Mucosa of gallbladder (tissue), 1 donor: ENCODE data around the gene LRP1. TPM values are rescaled to one million over a fixed set of nuclear protein-coding genes. Genes with fewer than 3 reads are reported as not detected.

Source experiments
- DNase-seq: peaks from one replicate; pipeline ENCODE4 v3.0.0-alpha.2; 2020; ENCODE audit warnings: low spot score
- total RNA-seq: library from RNA; stranded (reverse); gene quantifications from one replicate; pipeline ENCODE4 v1.2.1, GENCODE V29; 2021
- donor health status: DM: no; HTN: no; CAD: no.

LRP1 gene
- total RNA-seq, 1 donor from 2014 or later = 241 TPM

- no peak for DNase-seq
These were observed 108.1 kb downstream of the LRP1 start for GRCh38 chr12:57236201-57236924.

GRCh38 chr12:57236925-57237595 is 108.8 kb downstream of the LRP1 start:
- no peak for DNase-seq

- DNase-seq = no peak
These were observed 109.3 kb downstream of the LRP1 start for GRCh38 chr12:57237596-57237931.

- DNase-seq = no peak
These were observed 109.9 kb downstream of the LRP1 start for GRCh38 chr12:57237932-57238853.

DNA sequence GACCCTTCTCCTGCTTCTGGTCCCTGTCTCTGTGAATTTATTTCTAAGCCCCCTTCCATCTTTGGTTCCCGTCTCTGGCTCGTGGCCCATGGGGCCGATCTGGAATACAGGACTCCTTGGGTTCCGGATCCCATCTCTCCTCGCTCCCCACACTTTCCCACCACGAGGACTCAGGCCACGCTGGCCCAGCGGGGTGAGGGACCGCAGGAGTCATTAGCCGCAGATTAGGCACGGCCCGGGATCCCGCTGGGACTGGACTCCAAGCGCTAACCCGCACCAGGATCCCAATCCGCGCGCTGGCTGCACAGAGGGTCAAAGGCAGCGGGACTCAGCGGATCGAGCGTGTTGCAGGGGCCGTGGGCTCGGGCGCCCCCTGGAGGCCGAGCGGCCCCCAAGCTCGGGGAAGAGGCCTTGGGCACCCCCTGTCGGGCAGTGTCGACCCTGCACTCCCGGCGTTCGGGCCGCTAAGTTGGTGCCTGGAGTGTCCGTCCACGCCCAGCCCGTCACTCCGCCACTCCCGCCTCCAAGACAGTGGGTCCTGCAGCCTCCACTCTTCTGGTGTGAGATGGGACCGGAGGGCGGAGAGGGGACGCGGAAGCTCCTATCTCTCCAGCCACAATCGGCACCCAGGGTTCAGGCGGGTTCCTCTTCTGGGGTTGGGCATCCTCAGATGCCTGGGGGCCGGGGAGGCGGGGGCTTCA is 110.7 kb downstream of the LRP1 start:
- peak; percentile 86 for DNase-seq

DNA sequence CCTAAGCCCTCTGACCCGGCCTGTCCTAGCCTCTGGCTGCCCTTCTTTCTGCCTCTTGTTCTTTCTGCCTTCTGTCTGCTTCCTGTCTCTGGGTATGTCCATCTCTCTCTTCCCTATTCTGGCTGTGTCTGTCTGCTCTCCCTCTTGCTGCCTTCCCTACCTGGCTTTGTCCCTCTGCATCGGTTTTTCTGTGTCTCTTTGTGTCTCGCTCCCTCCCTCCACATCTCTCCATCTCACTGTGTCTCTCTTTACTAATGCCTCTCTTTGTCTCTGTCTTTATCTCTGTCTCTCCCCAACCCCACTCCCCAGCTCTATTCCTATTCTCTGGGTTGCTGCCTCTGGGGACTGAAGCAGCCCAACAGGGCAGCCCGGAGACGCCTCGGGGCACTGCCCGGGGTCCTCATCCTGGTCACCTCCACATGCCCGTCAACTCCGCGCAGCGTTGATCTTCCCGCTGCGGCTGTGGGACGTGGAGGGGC is 111.3 kb downstream of the LRP1 start:
- DNase-seq = no peak

DNA sequence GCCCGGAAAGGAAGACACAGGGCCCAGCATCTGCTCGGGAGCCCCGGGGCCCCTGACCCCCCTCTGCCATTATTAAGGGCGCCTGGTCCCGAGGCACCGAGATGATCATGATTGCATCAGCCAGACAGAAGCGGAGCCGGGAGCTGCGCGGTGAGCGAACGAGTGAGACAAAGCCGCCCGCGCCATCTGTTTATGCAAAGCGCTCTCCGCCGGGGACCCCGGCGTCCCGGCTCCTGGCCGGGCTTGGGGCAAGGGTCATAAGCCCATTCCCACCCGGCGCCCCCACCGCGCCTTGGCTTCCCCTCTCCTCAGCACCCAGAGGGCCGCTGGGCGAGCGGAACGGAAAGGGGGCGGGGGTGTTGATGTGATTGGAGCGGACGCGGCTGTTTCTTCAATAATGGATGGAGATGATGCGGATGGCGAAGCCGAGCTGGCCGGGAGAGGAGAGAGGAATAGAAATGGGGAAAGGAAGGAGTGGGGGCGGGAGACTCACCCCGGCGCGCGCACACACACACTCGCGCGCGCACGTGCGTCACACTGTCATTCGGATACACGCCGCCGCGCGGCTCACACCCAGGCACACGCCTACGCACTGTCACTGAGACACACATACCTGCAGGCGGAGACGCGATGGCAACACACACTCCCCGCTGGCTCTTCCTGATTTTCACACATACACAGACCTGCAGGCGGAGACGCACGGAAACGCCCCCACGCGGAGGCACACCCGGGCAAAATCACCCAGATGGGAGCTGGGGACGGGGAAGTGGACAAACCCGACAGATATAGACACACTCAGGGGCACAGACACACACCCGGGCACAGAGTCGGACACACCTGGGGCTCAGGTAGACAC is 112.0 kb downstream of the LRP1 start:
- DNase-seq = no peak

- no peak for DNase-seq
These were observed 112.7 kb downstream of the LRP1 start for GRCh38 chr12:57240926-57241401.

- DNase-seq = no peak
These were observed 113.4 kb downstream of the LRP1 start for GRCh38 chr12:57241402-57242310.

DNA sequence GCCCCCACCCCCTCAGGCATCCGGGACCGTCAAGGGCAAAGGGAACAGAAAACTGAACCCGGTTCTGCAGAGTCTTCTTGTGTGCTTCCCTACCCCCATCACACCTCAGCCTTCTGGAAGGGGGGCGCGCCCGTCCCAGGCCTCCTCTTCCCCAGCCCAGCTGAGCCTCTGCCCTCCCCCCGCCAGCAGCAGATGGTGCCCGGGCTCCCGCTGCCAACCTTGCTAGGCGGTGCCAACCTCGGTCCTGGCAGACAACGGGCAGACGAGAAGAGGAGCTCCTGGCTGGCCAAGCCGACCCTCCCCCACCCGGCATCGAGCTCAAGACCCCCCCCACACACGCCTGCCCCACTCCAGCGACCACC is 114.0 kb downstream of the LRP1 start:
- no peak for DNase-seq

GRCh38 chr12:57242691-57243454 is 114.6 kb downstream of the LRP1 start:
- DNase-seq = no peak

- DNase-seq = peak; percentile 77
These were observed 115.4 kb downstream of the LRP1 start for GRCh38 chr12:57243521-57244311.

DNA sequence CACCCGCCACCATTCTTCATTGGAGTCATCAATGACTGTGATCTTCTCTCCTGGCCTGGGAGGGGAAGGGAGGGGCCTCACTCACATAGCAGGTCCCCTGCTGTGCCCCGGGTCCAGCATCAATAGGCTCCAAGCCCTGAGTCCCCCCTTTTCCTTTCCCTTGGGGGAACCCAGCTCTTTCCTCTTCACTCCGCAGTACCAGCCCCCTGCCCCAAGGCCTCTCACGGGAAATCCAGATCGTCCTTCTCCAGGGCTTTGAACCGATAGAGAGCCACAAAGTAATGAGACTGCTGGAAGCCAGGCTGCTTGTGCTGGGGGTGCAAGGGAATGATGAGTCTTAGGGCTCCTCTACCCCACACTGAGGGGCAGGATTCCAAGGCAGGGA is 116.0 kb downstream of the LRP1 start:
- no peak for DNase-seq

- DNase-seq = no peak
These were observed 118.8 kb downstream of the LRP1 start for GRCh38 chr12:57247041-57247440.

DNA sequence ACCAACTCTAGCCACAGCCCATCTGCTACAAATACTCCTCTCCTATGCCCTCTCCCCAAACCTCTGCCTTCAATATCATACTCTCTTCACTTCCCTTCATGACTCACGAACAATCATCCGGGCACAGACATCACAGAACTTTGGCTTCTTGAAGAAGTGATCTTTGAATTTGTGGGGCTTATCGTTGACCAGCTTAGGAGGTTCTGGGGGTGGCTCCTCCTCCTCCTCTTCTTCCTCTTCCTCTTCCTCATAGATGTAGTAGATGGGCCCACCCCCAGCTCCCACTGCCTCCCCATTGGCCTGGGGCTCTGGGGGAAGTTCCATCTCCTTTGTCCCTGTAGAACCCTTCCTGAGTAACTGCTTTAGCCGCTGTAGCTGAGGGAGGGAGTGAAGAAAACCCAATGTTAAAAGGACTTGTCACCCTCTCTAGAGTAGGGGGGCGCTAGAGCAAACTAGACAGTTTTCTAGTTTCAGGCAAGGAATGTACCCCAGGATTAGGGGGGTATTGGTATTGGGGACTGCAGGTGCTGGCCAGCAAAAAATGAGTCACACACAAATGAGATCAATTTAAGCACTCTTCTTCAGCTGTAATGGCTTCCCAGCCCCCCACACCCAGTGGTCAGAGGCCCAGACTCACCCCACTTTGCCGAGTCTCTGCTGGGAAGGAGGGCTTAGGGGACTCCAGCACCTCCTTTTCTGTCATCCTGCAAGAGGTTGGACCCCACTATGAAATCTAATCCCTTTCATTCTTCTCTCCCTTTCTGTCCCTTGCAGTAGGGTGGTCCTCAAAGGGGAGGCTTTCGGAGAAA is 120.9 kb downstream of the LRP1 start:
- DNase-seq = no peak

GRCh38 chr12:57250541-57250940 is 122.3 kb downstream of the LRP1 start:
- DNase-seq = no peak

- DNase-seq = no peak
These were observed 122.7 kb downstream of the LRP1 start, which contains the start of gene STAC3 for GRCh38 chr12:57250956-57251355. STAC3 (minus strand) TSS chr12:57251187; CDS start chr12:57249636, 1,551 bp downstream.
